NCI-H82 treated with DMSO at 0.1 percent for 48 hours (cell line): ENCODE data around the gene TBC1D3L.
"Not testable (repeated sequence)": the region's sequence is repeated elsewhere in the genome, so short reads cannot be mapped to it uniquely, and the experiment has no call there.

ENCODE experiments used
- DNase-seq: peaks from one replicate; lab custom pipeline; 2025; ENCODE audit not compliant: unreplicated experiment; lab: John Stamatoyannopoulos, UW

The TBC1D3L gene

GRCh38 chr17:37988960-37989359, at the start of gene TBC1D3L:
Gene TBC1D3L (minus strand): TSS chr17:37989060. CDS start chr17:37987520, 1,540 bp downstream.
- not testable (repeated sequence) for DNase-seq

- DNase-seq = not testable (repeated sequence)
Observed at GRCh38 chr17:38003676-38004075, 14.8 kb upstream of the TBC1D3L start, which contains the start of gene TBC1D3D. Gene TBC1D3D (plus strand): TSS chr17:38003976. CDS start chr17:38005561, 1,585 bp downstream.
